GM12878 (cell line): ENCODE measurements around the gene POMT1. TPM values are rescaled to one million over a fixed set of nuclear protein-coding genes. Genes with fewer than 3 reads are reported as not detected.
A peak's percentile ranks its signal among the peaks of the same experiment; 100 is the strongest.

ENCODE experiments used
- ATAC-seq: fragments of 200-7000 bp; cut with Tn5 transposase; 3 replicates; pipeline ENCODE4 v1.9.1; 2020; ENCODE audit warnings: mild to moderate bottlenecking, moderate library complexity
- BruUV-seq: library from RNA; stranded (reverse); fragments of 400-500 nt; replicated peaks from 2 replicates; lab custom pipeline; 2021; lab: Mats Ljungman, UMichigan
- CTCF ChIA-PET: fragments of 300-600 bp; sonication (Branson Sonifier 250); formaldehyde crosslinking; extraction: SDS; loops from one replicate; lab custom pipeline; 2021; ENCODE audit warnings: inconsistent platforms; lab: Yijun Ruan, JAX
- POLR2A ChIA-PET: fragments of 350-600 bp; formaldehyde crosslinking; extraction: SDS; loops from one replicate; lab custom pipeline; 2021; ENCODE audit warnings: inconsistent platforms; lab: Charles Lee
- RAD21 ChIA-PET: fragments of 300-600 bp; sonication (Branson Sonifier 250); formaldehyde crosslinking; loops from one replicate; lab custom pipeline; 2023; ENCODE audit warnings: antibody characterized with exemption; ENCODE audit not compliant: unreplicated experiment; lab: Charles Lee
- SMC1A ChIA-PET: fragments of 300-600 bp; sonication (Branson Sonifier 250); formaldehyde crosslinking; loops from one replicate; lab custom pipeline; 2023; ENCODE audit not compliant: unreplicated experiment, uncharacterized antibody; lab: Charles Lee
- DNase-seq: peaks from one replicate; pipeline ENCODE4 v3.0.0-alpha.2; 2011; ENCODE audit warnings: low read depth, low spot score
- FAIRE-seq: peaks from 3 replicates; lab custom pipeline; 2011; peaks lifted over from hg19 to GRCh38; lab: Jason Lieb, UNC
- H2AFZ ChIP-seq: 2 replicates; pipeline ENCODE4 v1.6.0; 2011; ENCODE audit warnings: low read depth, low read length, control low read depth; ENCODE audit not compliant: control insufficient read depth
- H3K27ac ChIP-seq: 2 replicates; pipeline ENCODE4 v1.5.1; 2011; ENCODE audit warnings: control low read depth; ENCODE audit not compliant: control insufficient read depth, insufficient read depth
- H3K27me3 ChIP-seq, 2 experiments: replicated peaks in 1 of 2; 2 replicates each; pipeline versions ENCODE4 v1.6.0 to v1.6.1; 2011; ENCODE audit warnings: low read length in 1 of 2; ENCODE audit not compliant: control insufficient read depth in 2 of 2, insufficient read depth in 2 of 2
- H3K36me3 ChIP-seq, 2 experiments: 2 replicates each; pipeline ENCODE4 v1.5.1; 2011; ENCODE audit warnings: low read length in 1 of 2; ENCODE audit not compliant: control insufficient read depth in 2 of 2, insufficient read depth in 2 of 2
- H3K4me1 ChIP-seq: 2 replicates; pipeline ENCODE4 v1.6.1; 2011; ENCODE audit warnings: mild to moderate bottlenecking, low read length, moderate library complexity, mixed read lengths; ENCODE audit not compliant: control insufficient read depth, insufficient read depth
- H3K4me2 ChIP-seq: 2 replicates; pipeline ENCODE4 v1.6.0; 2011; ENCODE audit warnings: control low read depth; ENCODE audit not compliant: control insufficient read depth, insufficient read depth
- H3K4me3 ChIP-seq: fragments of 200-600 bp; sonication (generic); 2 replicates; pipeline ENCODE4 v1.5.1; 2016
- H3K79me2 ChIP-seq: 2 replicates; pipeline ENCODE4 v1.6.0; 2011; ENCODE audit warnings: low read length; ENCODE audit not compliant: control insufficient read depth, insufficient read depth
- H3K9ac ChIP-seq: 2 replicates; pipeline ENCODE4 v1.8.0; 2011; ENCODE audit warnings: low read length, control low read depth, mixed read lengths; ENCODE audit not compliant: control insufficient read depth, insufficient read depth
- H3K9me3 ChIP-seq: replicated peaks from 3 replicates; pipeline ENCODE4 v1.5.1; 2011; ENCODE audit warnings: mild to moderate bottlenecking, low read length; ENCODE audit not compliant: control insufficient read depth, insufficient read depth
- H4K20me1 ChIP-seq: 2 replicates; pipeline ENCODE4 v1.6.0; 2011; ENCODE audit not compliant: control insufficient read depth, insufficient read depth
- CEBPB ChIP-seq, 2 experiments: fragments of 150-350 bp in 1 of 2; IDR thresholded peaks; 2 replicates each; pipeline ENCODE4 v1.6.1; 2012 to 2014; ENCODE audit warnings: low read depth in 2 of 2, low read length in 2 of 2, borderline replicate concordance in 1 of 2, inconsistent platforms in 1 of 2
- CREB1 ChIP-seq: IDR thresholded peaks from 2 replicates; pipeline ENCODE4 v1.6.1; 2012; ENCODE audit warnings: low read depth, mild to moderate bottlenecking, inconsistent platforms
- CTCF ChIP-seq, 3 experiments: IDR thresholded peaks in 2 of 3; conservative IDR thresholded peaks in 1 of 3; 2 replicates each; pipeline ENCODE4 v1.5.1; 2011; ENCODE audit warnings: low read depth in 3 of 3, low read length in 3 of 3, mild to moderate bottlenecking in 3 of 3, control low read depth in 2 of 3, moderate library complexity in 2 of 3, inconsistent platforms in 1 of 3, mixed read lengths in 1 of 3; ENCODE audit not compliant: control insufficient read depth in 2 of 3, insufficient read depth in 1 of 3; ENCODE audit errors: extremely low read depth in 1 of 3
- E4F1 ChIP-seq: fragments of 450-650 bp; IDR thresholded peaks from 2 replicates; pipeline ENCODE4 v1.6.1; 2018; ENCODE audit warnings: borderline replicate concordance, mild to moderate bottlenecking; ENCODE audit not compliant: partially characterized antibody
- GABPA ChIP-seq: IDR thresholded peaks from 2 replicates; pipeline ENCODE4 v1.6.1; 2014; ENCODE audit warnings: antibody characterized with exemption, low read depth, mild to moderate bottlenecking, inconsistent platforms
- JUND ChIP-seq: IDR thresholded peaks from 2 replicates; pipeline ENCODE4 v1.6.1; 2012; ENCODE audit warnings: low read depth, mild to moderate bottlenecking, low read length, improper control_type of control experiment, moderate library complexity
- MYB ChIP-seq: fragments of 150-350 bp; IDR thresholded peaks from 2 replicates; pipeline ENCODE4 v1.6.1; 2014; ENCODE audit warnings: mild to moderate bottlenecking, low read depth, low read length, borderline replicate concordance
- RELB ChIP-seq: fragments of 450-650 bp; IDR thresholded peaks from 2 replicates; pipeline ENCODE4 v1.6.1; 2017; ENCODE audit warnings: low read depth, mild to moderate bottlenecking, moderate library complexity
- SMC3 ChIP-seq: IDR thresholded peaks from 2 replicates; pipeline ENCODE4 v1.6.1; 2011; ENCODE audit warnings: low read length, improper control_type of control experiment, borderline replicate concordance
- ZBTB11 ChIP-seq: fragments of 450-650 bp; formaldehyde crosslinking; IDR thresholded peaks from 2 replicates; pipeline ENCODE4 v1.5.0; 2022; ENCODE audit warnings: mild to moderate bottlenecking, missing genetic modification characterization
- WGBS: methylation state at CpG from one replicate; pipeline ENCODE4 v1.1.6; 2016; ENCODE audit warnings: low lambda C conversion rate; ENCODE audit not compliant: insufficient replicate concordance, insufficient coverage; ENCODE audit errors: missing lambda C conversion rate; 5-methylcytosine and 5-hydroxymethylcytosine counted together
- in situ Hi-C: fragments of 300-500 bp; cut with MboI; formaldehyde crosslinking; loops from 9 replicates; pipeline ENCODE4 v1.14.3; 2018; ENCODE audit warnings: mixed read lengths
- intact Hi-C: fragments of 100-400 bp; cut with micrococcal nuclease; formaldehyde crosslinking; loops from one replicate; pipeline ENCODE4 v1.14.2; 2022; ENCODE audit not compliant: unreplicated experiment
- polyA plus RNA-seq, 11 experiments: library from polyadenylated mRNA; depleted of rRNA in 4 of 11; unstranded in 6 of 11; stranded (reverse) in 5 of 11; fragments of >200 nt; fragmentation: Nextera tagmentation in 4 of 11; fragmentation: Illumina TruSeq in 1 of 11; extraction: Ambion mirVana in 4 of 11; extraction: Trizol in 1 of 11; gene quantifications; 1 replicate in 1 of 11; 2 replicates in 10 of 11; pipeline versions ENCODE4 v1.2.1 to v1.2.3, GENCODE V29; 2011 to 2016; ENCODE audit warnings: inconsistent platforms in 2 of 11, missing spikeins in 2 of 11, low read depth in 1 of 11
- total RNA-seq, 4 experiments: library from RNA; depleted of rRNA in 3 of 4; stranded (reverse); fragments of >200 nt in 3 of 4; fragmentation: Illumina TruSeq in 1 of 4; extraction: Trizol in 1 of 4; gene quantifications; 2 replicates each; pipeline versions ENCODE4 v1.2.1 to v1.2.3, GENCODE V29; 2013 to 2021

POMT1 gene
- total and polyA plus RNA-seq, 10 of the 15 experiments (the other 5 are each of a cell fraction or from before 2014, with no cell fraction given) = 1.2 to 19.2 (median 12.6) TPM

GRCh38 chr9:131530920-131531832, 28.5 kb downstream of the POMT1 start, which contains the start of gene UCK1 (continued):
- TF ChIP-seq ZBTB11 (CRISPR knock-in tag) (no peak), E4F1 (no peak), GABPA (peak; percentile 87)

GRCh38 chr9:131534721-131535237, 32.1 kb downstream of the POMT1 start:
- ATAC-seq (no peak), DNase-seq (no peak), FAIRE-seq (no peak)
- no peaks in the 10 kb centered on the region for H4K20me1 ChIP-seq
- no peak overlapping the region; the same call in 1 of the 2 replicates for H2AFZ ChIP-seq
- no peak overlapping the region for H3K4me2 ChIP-seq
- no TSS peak for BruUV-seq
- no peaks in the 10 kb centered on the region for H3K27me3 ChIP-seq
- in situ Hi-C loops = no loop called here
- ChIA-PET CTCF (no interaction called here), RAD21 (no interaction called here), POLR2A (no interaction called here), SMC1A (no interaction called here)
- H3K9ac ChIP-seq = no peak overlapping the region
- 34% methylated on average over 8 of the region's 8 CpGs for WGBS
- H3K4me3 ChIP-seq = no peak overlapping the region
- intact Hi-C loops = loop anchor here (10.0 kb wide), 1 partner anchor 210 kb away; the partner anchor contains the start of gene RAPGEF1
- peaks cover 11% of the 10 kb centered on the region for H3K79me2 ChIP-seq
- no peaks in the 10 kb centered on the region for H3K36me3 ChIP-seq
- no peak overlapping the region for H3K27ac ChIP-seq
- H3K9me3 ChIP-seq = no peaks in the 10 kb centered on the region
- peaks cover 4% of the 10 kb centered on the region for H3K4me1 ChIP-seq
- TF ChIP-seq SMC3 (no peak), MYB (no peak), CTCF (IDR thresholded peaks at IDR 0.05 in 2 of 3, conservative IDR thresholded peaks at IDR 0.05 in 1 of 3; ENCODE audit: control insufficient read depth in 2 of 3, extremely low read depth in 1 of 3, insufficient read depth in 1 of 3, low read depth in 3 of 3, low read length in 3 of 3) (no peak), RELB (no peak), CREB1 (no peak), CEBPB (IDR thresholded peaks at IDR 0.05; ENCODE audit: borderline replicate concordance in 1 of 2, low read depth in 2 of 2, low read length in 2 of 2) (no peak), JUND (no peak)
